ENCODE measurements around the gene MRTFA. TPM values are rescaled to one million over a fixed set of nuclear protein-coding genes. Genes with fewer than 3 reads are reported as not detected.

The MRTFA gene
- total RNA-seq, 4 donors from 2014 or later = 59.7 to 163 (median 111) TPM

GRCh38 chr22:40451210-40451609, 185.3 kb downstream of the MRTFA start:
- intact Hi-C loops (cut with DNase I; ENCODE audit: low total_unique reads) = no loop called here
- H3K4me3 ChIP-seq (ENCODE audit: low read depth, poor library complexity, severe bottlenecking) = no peak overlapping the region
- TF ChIP-seq CTCF (IDR thresholded peaks at IDR 0.05) (no peak), POLR2A (IDR thresholded peaks at IDR 0.05) (no peak)
- WGBS, 2 donors = 7 to 18% methylated on average over 8 of the region's 8 CpGs
- no peak for DNase-seq (ENCODE audit: low spot score in 2 of 2)

GRCh38 chr22:40450616-40451015, 185.9 kb downstream of the MRTFA start:
- no peak for DNase-seq (ENCODE audit: low spot score in 2 of 2)
- no peak overlapping the region for H3K4me3 ChIP-seq (ENCODE audit: low read depth, poor library complexity, severe bottlenecking)
- 58 to 60% methylated on average over 3 of the region's 3 CpGs for WGBS, 2 donors
- intact Hi-C loops (cut with DNase I; ENCODE audit: low total_unique reads) = no loop called here
- TF ChIP-seq CTCF (IDR thresholded peaks at IDR 0.05) = no peak

- TF ChIP-seq POLR2A (IDR thresholded peaks at IDR 0.05) (no peak), CTCF (IDR thresholded peaks at IDR 0.05) (no peak)
- H3K4me3 ChIP-seq (ENCODE audit: low read depth, poor library complexity, severe bottlenecking) = no peak overlapping the region
- intact Hi-C loops (cut with DNase I; ENCODE audit: low total_unique reads) = no loop called here
- no peak for DNase-seq (ENCODE audit: low spot score in 2 of 2)
Measured at GRCh38 chr22:40449676-40450035, 186.9 kb downstream of the MRTFA start.

GRCh38 chr22:40446203-40446602, 190.3 kb downstream of the MRTFA start:
- no peak for DNase-seq (ENCODE audit: low spot score in 2 of 2)
- no peak for TF ChIP-seq CTCF (IDR thresholded peaks at IDR 0.05)
- TF ChIP-seq POLR2A (IDR thresholded peaks at IDR 0.05) = no peak
- no peak overlapping the region for H3K4me3 ChIP-seq (ENCODE audit: low read depth, poor library complexity, severe bottlenecking)
- intact Hi-C loops (cut with DNase I; ENCODE audit: low total_unique reads) = no loop called here
- 97% methylated on average over 1 of the region's 1 CpG for WGBS, 2 donors

- no peak for DNase-seq (ENCODE audit: low spot score in 2 of 2)
- no peak for TF ChIP-seq POLR2A (IDR thresholded peaks at IDR 0.05)
- no peak for TF ChIP-seq CTCF (IDR thresholded peaks at IDR 0.05)
- intact Hi-C loops (cut with DNase I; ENCODE audit: low total_unique reads) = no loop called here
- no peak overlapping the region for H3K4me3 ChIP-seq (ENCODE audit: low read depth, poor library complexity, severe bottlenecking)
- 84 to 91% methylated on average over 7 of the region's 7 CpGs for WGBS, 2 donors
Measured at GRCh38 chr22:40444178-40444831, 192.2 kb downstream of the MRTFA start.

GRCh38 chr22:40443732-40444131, 192.8 kb downstream of the MRTFA start:
- no peak overlapping the region for H3K4me3 ChIP-seq (ENCODE audit: low read depth, poor library complexity, severe bottlenecking)
- no peak for TF ChIP-seq CTCF (IDR thresholded peaks at IDR 0.05)
- TF ChIP-seq POLR2A (IDR thresholded peaks at IDR 0.05) = no peak
- intact Hi-C loops (cut with DNase I; ENCODE audit: low total_unique reads) = no loop called here
- DNase-seq (ENCODE audit: low spot score in 2 of 2) = no peak
- 82 to 87% methylated on average over 4 of the region's 4 CpGs for WGBS, 2 donors

All from lower leg skin (tissue), 4 donors.